Inferior parietal cortex (tissue), 1 donor: ENCODE measurements around the gene NAA40.
A peak's percentile ranks its signal among the peaks of the same experiment; 100 is the strongest.

Experiments used
- DNase-seq: peaks from one replicate; pipeline ENCODE4 v3.0.0-alpha.2; 2016; ENCODE audit errors: extremely low spot score

NAA40 gene

DNA sequence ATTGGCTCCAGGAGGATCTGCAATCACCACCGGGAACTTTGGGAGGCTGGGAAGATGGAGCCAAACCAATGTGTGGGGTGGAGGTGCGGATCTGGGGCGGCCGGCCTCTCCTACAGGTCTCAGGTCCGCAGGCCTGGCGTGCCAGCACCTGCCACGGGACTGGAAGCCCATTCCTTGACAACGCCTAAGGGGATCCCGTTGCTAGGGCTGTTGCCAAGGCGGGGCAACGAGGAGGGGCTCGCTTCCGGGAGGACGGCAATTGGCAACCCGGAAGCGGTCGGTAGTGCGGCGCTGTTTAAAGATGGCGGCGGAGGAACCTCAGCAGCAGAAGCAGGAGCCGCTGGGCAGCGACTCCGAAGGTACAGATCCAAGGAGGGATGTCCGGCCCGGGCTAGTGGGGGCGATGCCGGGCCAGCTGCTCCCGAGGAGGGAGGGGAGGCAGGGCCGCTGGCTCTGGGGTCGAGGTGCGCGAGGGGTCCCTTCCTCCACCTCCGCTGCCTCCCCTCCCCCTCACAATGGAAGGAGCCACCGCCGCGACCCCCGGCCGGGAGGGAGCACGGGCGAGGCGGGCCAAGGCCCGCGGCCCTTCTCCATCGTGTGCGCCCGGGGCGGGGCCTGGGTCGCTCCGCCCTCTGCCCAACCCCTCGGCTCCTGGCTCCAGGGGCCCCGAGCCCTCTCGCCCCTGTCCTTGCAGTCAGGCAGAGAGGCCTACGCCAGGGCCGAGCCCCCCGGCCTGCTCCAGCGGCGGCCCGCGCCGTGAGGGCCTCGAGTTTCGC is 47.5 kb downstream of the NAA40 start, which contains the start of gene OTUB1:
TSS of gene OTUB1 (plus strand) at position 283 of the 776 bp plus-strand sequence. CDS start at position 302, 19 bp downstream.
- peak; percentile 89 for DNase-seq

DNA sequence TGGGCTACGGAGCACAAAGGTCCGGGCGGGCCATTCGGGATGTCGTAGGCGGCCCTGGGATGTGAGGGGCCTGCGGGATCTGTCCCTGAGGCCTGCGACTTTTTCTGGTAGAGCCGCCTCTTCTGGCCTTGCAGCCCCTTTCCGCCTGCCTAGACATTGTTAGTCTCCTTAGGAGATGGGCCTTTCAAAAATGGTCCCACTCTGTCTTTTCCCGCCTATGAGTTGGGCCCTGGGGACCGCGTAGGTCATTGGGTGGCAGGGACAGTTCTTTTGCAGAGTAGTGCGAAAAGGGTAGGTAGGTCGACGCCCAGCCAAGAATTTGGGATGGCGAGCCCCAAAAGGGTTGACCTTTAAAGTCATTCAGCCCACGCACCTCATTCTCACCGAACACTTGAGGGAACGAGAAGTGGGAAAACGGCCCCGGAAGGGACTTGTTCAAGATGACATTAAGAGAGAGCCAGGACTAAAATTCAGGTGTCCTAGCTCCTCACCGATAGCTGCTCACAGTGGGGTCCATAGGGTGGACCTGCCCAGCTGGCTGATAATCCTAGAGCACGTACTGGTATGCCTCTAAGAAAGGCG is 48.2 kb downstream of the NAA40 start:
- no peak for DNase-seq

DNA sequence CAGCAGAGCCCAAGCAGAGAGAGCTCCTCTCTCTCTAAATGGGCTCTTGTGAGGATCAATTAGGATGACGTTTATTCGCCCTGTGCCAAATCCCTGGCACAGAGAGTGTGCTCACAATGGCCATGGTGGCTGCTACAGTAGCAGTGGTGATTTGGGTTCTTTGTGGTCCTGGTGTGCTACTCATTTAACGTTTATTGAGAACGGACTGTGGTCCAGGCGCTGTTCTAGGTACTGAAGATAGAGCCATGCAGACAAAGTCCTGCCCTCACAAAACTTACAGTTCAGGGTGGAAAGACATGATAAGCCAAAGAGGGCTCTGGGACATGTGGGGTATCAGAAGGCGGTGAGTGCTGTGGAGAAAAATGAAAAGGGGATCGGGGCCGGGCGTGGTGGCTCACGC is 52.8 kb downstream of the NAA40 start:
- no peak for DNase-seq

DNA sequence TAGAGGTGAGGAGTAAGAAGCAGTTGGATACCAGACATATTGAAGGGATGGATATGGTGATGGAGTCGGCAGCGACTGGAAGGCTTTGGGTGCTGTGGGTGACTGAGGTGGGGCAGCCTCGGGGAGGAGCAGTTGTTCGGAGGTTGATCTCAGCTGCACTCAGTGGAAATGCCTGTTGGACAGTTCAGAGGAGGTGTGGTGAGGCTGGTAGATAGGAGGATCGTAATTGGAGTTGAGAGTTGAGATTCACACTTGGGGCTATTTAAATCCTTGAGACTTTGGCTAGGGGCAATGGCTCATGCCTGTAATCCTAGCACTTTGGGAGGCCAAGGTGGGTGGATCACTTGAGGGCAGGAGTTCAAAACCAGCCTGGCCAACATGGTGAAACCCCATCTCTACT is 54.3 kb downstream of the NAA40 start:
- DNase-seq = no peak

DNA sequence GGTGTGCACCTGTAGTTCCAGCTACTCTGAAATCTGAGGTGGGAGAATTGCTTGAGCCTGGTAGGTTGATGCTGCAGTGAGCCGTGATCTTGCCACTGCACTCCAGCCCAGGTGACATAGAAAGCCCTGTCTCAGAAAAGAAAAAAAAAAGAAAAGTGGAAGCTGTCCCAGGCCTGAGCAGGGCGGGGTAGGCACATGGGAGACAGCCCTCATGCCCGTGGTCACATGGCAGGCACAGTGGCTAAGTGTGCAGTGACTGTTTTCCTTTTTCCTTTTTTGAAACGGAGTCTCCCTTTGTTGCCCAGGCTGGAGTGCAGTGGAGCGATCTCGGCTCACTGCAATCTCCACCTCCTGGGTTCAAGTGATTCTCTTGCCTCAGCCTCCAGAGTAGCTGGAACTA is 55.2 kb downstream of the NAA40 start:
- DNase-seq = no peak

DNA sequence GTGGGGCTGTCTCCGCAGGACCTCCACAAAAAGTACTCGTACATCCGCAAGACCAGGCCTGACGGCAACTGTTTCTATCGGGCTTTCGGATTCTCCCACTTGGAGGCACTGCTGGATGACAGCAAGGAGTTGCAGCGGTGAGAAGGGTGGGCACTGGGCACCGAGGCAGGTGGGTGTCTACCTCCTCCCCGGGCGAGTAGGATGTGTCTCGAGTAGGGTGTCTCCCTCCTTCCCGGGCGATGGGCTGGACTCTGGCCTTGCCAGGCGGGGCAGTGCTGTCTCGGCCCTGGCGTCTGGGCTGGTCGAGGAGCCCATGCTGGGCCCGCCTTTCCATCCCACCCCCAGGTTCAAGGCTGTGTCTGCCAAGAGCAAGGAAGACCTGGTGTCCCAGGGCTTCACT is 57.7 kb downstream of the NAA40 start:
- DNase-seq = no peak

DNA sequence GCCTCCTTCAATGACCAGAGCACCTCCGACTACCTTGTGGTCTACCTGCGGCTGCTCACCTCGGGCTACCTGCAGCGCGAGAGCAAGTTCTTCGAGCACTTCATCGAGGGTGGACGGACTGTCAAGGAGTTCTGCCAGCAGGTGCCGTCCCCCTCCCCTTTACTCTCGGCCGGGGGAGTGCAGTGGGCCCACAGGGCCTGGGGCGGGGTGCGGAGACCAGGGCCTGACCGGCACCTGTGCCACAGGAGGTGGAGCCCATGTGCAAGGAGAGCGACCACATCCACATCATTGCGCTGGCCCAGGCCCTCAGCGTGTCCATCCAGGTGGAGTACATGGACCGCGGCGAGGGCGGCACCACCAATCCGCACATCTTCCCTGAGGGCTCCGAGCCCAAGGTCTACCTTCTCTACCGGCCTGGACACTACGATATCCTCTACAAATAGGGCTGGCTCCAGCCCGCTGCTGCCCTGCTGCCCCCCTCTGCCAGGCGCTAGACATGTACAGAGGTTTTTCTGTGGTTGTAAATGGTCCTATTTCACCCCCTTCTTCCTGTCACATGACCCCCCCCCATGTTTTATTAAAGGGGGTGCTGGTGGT is 58.4 kb downstream of the NAA40 start:
- DNase-seq = no peak

DNA sequence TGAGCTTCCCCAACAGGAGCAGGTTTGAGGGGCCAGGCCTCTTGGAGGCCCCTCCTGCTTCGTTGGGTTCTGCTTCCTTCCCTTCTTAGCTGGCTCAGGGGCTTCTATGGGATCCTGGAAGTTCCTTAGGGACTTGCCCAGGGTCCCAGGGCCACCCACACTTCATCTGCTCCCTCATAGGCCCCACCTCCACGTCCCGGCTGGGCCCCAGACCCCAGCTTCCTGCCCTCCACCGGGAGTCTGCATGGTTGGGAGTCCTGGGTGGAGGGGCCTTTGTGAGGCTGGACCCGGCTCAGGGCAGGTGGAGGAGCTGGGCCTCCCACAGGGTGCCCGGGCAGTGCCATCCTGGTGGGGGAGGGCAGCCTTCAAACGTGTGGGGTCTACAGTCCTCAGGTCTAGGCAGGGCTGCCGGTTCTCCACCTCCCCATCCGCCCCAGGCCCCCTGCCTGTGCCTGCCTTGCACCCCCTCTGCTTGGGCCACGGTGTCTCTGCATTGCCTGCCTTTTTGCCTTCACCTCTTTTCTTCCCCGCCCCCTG is 59.1 kb downstream of the NAA40 start:
- DNase-seq = no peak

DNA sequence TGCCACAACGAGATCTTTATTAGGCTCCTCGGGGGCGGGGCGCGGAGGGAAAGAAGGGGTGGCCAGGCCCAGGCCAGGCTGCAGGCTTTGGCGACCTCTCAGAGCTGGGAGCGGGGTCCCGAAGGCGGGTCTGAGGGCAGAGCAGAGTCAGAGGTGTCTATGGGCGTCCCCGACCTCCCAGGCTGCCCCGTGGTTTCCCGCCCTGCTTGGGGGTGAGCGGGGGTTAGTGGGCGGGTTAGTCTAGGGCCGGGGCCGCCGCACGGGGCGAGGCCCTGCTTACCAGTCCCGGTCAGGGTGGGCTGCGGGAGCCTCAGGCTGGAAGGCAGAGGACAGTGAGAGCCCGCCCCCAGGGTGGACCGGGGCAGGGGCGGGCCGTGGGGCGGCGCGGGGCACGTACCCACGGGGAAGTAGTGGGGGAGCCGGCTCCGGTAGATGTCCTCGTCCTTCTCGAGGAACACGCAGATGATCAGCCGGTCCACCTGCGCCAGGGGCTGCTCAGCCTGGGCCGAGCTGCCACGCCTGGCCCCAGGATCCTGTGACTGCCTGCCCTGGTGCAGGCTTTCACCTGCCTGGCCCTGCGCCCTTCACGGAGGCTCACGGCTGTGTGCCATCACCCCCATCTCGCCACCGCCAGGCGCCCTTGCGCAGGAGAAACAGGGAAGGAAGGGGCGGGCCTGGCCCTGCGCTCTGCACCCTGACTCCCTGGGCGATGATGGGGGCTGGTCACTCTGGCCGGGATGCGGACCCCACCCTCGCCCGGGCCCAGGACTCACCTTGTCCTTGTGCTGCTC is 60.0 kb downstream of the NAA40 start:
- no peak for DNase-seq

DNA sequence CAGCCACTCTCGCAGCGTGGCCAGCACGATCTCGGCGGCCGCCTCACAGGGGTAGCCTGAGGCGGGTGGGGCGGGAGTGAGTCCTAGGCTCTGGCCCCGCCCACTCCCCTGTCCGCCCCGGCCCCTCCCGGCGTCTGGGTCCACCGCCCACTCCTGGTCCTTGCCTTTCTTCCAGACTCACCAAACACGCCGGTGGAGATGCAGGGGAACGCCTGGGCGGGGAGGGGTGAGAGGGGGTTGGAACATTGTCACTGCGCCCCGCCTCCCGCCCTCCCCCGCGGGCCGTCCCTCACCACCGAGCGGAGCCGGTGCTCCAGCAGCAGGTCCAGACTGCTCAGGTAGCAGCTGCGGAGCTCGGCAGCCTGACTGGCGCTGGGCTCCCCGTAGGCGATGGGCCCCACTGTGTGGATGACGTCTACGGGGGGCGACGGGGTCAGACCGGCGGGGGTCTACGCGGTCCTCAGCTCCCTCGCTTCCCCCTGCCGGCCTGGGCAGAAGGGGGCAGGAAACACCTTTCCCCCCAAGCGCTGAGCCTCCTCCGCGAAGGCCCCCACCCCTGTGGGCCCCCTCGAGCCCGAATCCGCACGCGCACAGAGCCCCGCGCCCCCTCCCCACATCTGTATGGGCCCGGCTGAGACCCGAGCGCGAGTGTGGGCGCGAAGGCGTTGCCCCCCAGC is 60.7 kb downstream of the NAA40 start:
- DNase-seq = no peak

DNA sequence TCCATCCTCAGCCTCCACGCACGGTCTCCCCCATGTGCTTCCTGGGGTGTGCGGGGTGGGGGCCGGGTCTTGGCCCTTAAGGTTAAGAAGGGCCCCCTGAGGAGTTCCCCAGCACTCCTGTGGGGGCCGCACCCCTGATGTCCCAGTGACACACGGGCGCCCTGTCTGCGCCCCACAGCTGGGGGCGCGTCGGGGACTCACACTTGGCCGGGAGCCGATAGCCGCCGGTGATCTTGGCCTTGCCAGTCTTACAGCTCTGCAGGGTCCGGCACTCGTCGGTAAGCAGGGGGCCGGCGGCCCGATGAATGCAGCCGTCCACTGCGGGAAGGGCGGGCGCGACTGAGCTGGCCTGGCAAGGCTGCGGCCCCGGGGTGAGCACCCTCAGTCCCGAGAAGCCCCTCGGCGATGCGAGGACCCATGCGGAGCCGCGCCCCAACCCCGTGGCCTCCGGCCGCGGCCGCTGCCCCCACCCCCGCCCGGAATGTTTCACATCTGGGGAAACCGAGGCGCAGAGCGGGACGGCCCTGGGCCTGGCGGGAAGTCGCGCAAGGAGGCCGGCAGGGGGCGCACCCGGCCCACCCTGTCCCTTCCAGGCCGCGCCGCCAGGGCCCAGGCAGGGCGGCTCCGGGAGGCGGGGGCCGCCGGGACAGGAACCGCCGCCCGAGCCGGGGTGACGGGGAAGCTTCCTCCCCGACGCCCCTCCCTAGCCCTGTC is 61.4 kb downstream of the NAA40 start:
- DNase-seq = peak; percentile 62

DNA sequence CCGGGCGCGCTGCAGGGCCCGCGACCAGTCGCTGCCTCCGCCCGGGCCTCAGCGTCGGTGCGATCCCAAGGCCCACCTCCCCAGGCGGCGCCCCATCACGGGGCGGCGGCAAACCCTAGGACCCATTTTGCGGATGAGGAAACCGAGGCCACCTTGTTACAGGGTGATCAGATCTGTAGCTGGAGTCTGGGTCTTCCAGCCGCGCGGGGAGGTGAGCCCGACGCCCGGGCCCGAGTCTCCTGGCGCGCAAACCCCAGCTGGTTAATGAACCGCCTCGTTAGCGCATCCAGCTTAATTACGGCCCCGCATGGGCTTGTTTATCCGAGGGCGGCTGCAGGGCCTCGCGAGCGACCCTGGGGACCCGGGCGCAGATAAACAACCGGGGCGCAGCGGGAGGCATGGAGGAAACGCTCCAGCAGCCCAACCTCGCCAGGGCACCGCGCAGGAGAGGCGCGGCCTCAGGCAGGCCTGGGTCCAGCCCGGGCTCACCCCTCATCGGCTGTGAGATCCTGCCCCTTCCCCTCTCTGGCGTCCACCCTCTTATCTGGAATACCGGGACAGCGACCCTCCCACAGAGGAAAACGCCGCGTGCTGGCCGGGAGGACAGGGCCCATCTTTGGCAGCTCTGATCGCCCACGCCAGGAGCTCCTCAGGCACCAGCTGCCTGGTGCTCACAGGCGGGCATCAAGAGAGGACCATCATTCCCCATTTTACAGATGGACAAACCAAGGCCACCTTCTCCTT is 62.1 kb downstream of the NAA40 start:
- no peak for DNase-seq

DNA sequence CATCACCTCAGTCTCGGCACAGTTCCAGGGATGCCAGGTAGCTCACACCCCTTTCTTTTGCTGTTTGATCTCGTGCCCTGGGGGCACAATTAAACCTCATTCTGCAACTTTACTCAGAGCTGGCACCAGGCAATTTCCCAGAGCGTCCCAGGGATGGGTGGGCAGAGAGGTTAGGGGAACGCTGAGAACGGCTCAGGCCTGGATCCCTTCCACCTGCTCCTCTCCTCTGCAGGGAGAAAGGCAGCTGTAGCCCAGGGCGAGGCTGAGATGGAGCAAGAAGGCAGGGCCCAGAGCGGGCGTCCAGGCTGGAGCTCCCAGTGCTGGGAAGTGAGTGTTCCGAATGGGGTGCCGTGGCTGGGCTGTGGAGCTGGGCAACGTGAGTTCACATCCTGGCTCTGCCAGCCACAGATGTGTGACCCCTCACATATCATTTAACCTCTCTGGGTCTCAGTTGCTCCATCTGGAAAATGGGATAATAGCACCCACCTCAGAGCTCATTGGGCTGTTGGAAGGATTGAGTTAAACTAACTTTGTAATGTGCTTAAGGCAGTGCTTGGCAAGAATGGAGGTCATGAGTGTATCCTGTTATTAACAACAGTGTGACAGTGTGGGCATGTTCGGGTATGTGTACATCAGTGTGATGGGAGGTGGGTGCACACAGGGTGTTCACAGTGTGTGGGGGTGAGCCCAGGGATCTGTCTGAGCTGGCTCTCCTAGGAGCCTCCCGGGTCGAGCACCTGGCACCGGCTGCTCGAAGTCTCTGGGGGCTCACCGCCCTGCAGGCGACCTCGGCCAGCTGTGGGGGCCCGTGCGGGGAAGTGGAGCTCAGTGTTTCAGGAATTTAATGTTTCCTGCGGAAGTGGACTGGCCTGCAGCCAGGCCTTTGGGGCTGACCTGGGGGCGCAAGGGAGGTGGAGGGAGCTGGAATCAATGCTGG is 63.0 kb downstream of the NAA40 start:
- no peak for DNase-seq

DNA sequence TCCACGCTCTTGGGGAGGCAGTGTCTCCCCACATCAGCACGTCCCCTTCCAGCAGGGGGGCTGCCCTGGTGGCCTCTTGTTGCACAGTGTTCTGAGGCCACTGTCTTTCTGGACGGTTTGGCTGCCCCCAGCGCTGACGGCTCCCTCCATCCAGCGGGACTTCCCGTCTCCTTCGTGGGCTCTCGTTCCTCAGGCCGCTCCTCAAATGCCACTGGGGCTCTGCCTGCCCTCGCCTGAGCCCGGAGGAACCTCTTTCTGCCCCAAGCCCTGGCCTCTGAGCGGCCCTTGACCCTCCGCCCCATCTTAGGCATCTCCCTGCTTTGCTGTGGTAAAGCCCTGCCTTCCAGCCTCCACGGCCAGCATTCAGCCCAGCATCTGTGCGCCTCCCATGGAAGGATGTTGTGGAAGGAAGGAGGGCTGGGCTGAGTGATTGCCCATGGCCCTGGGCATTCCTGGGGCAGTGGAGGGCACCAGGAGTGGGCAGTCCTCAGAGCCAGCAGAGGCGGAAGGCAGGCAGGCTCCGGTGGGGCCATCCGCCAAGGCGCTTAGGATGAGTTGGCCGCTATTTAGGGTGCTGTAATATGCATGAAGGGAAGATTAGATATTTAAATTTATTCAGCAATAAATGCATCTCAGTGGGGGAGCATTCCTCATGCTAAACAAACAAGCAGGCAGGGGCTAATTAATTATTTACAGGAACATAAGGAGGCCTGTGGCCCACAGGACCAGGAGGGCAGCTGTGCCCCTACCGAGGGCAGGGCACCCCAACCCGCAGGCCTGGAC is 65.2 kb downstream of the NAA40 start:
- DNase-seq = no peak

DNA sequence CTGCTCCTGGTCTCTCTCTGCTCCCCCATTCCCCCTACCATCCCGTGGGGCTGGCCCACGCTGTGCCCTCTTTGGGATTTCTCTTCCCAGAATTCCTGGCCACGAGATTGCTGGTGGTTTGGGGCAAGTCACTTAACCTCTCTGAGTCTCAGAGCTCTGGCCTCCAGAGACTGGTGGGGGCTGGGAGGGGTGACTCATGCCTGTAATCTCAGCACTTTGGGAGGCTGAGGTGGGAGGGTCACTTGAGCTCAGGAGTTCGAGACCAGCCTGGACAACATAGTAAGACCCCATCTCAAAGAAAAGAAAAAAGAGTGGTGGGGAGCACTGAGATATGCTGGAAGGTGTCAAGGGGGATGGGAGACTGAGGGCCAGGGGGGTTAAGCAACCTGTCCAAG is 65.8 kb downstream of the NAA40 start:
- DNase-seq = no peak

DNA sequence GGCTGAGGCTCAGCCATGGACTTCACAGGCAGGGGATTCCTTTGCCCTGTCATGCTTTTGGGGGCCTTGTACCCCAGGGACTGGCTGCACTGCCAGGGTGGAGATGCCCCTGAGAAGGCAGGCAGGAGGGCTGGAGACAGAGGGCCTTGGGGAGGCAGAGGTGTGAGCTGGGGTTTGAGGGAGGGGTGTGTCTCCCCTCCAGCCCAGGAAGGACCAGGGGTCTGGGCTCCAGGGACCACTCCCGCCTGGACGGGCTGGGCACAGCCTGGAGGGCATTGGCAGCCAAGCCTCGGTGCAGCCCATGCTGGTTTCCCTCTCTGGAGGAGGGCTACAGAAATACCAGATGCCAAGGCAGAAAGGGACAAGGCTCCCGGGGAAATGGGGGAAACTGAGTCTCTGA is 66.9 kb downstream of the NAA40 start:
- DNase-seq = no peak

DNA sequence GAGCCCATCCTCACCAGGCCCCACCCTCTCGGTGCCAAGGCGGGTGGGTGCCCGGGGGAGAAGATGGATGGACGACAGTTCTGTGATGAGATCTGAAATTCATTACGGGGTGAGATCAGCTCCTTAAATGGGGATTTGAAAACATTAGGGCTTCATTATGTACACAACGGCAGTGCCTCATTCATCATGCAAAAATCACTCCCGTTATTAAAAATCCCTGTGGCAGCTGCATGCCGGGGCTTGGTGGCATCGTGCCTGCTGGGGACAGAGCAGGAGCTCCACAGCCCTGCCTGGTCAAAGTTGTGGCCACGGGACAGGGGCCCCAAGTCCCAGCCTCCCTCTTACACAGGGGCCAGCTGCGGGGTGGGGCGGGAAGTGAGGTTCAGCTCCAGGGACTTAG is 67.6 kb downstream of the NAA40 start:
- DNase-seq = no peak
